Activated naive CD4-positive, alpha-beta T cell treated with anti-CD3 and anti-CD28 coated beads for 36 hours (primary cell): Measurements from ENCODE around the gene EGFL6. TPM values are rescaled to one million over a fixed set of nuclear protein-coding genes. Genes with fewer than 3 reads are reported as not detected.
"Not testable (repeated sequence)": the region's sequence is repeated elsewhere in the genome, so short reads cannot be mapped to it uniquely, and the experiment has no call there.

Experiments used
- CTCF ChIA-PET: fragments of 350-600 bp; sonication (Branson Sonifier 250); formaldehyde crosslinking; loops from one replicate; lab custom pipeline; 2021; ENCODE audit warnings: antibody characterized with exemption; lab: Charles Lee
- DNase-seq: peaks from one replicate; pipeline ENCODE4 v3.0.0-alpha.2; 2020
- H3K27ac Mint-ChIP-seq: one replicate; pipeline ENCODE4 v1.8.0; 2021; ENCODE audit warnings: mild to moderate bottlenecking, mixed read lengths
- H3K27me3 Mint-ChIP-seq: one replicate; pipeline ENCODE4 v1.8.0; 2021; ENCODE audit warnings: low read depth, mixed read lengths
- H3K36me3 Mint-ChIP-seq: one replicate; pipeline ENCODE4 v1.8.0; 2021; ENCODE audit warnings: low read depth, mixed read lengths
- H3K4me1 Mint-ChIP-seq: one replicate; pipeline ENCODE4 v1.8.0; 2021; ENCODE audit warnings: low read depth, mixed read lengths
- H3K4me3 Mint-ChIP-seq: one replicate; pipeline ENCODE4 v1.8.0; 2021; ENCODE audit warnings: mild to moderate bottlenecking, moderate library complexity, mixed read lengths
- H3K9me3 Mint-ChIP-seq: one replicate; pipeline ENCODE4 v1.8.0; 2021; ENCODE audit warnings: mixed read lengths
- intact Hi-C: fragments of 100-400 bp; cut with micrococcal nuclease; formaldehyde crosslinking; loops from one replicate; pipeline ENCODE4 v1.15.1; 2023
- total RNA-seq, 2 experiments: library from RNA; stranded (reverse); gene quantifications; one replicate each; pipeline ENCODE4 v1.2.3, GENCODE V29; 2021

The EGFL6 gene
- total RNA-seq, 2 experiments from 2014 or later = 0.12 TPM; not detected in 1

GRCh38 chrX:13599491-13599890 lies 30.1 kb downstream of the EGFL6 start:
- H3K9me3 Mint-ChIP-seq = no peaks in the 10 kb centered on the region
- H3K4me1 Mint-ChIP-seq = peaks cover 2% of the 10 kb centered on the region
- no peaks in the 10 kb centered on the region for H3K36me3 Mint-ChIP-seq
- intact Hi-C loops = no loop called here
- no peak overlapping the region for H3K4me3 Mint-ChIP-seq
- no peak for DNase-seq
- no peaks in the 10 kb centered on the region for H3K27me3 Mint-ChIP-seq
- CTCF ChIA-PET = interaction anchor here (0.7 kb wide), 1 partner anchor 235 kb away, joined by 3 read pairs; no protein-coding TSS in a partner anchor
- H3K27ac Mint-ChIP-seq = no peak overlapping the region

GRCh38 chrX:13605611-13606010 lies 36.2 kb downstream of the EGFL6 start:
- no peaks in the 10 kb centered on the region for H3K27me3 Mint-ChIP-seq
- no peaks in the 10 kb centered on the region for H3K36me3 Mint-ChIP-seq
- no peak overlapping the region for H3K4me3 Mint-ChIP-seq
- H3K27ac Mint-ChIP-seq = no peak overlapping the region
- DNase-seq = no peak
- CTCF ChIA-PET = interaction anchor here (0.7 kb wide), 1 partner anchor 490 kb away, joined by 5 read pairs; no protein-coding TSS in a partner anchor
- intact Hi-C loops = no loop called here
- H3K9me3 Mint-ChIP-seq = no peaks in the 10 kb centered on the region
- no peaks in the 10 kb centered on the region for H3K4me1 Mint-ChIP-seq

DNA sequence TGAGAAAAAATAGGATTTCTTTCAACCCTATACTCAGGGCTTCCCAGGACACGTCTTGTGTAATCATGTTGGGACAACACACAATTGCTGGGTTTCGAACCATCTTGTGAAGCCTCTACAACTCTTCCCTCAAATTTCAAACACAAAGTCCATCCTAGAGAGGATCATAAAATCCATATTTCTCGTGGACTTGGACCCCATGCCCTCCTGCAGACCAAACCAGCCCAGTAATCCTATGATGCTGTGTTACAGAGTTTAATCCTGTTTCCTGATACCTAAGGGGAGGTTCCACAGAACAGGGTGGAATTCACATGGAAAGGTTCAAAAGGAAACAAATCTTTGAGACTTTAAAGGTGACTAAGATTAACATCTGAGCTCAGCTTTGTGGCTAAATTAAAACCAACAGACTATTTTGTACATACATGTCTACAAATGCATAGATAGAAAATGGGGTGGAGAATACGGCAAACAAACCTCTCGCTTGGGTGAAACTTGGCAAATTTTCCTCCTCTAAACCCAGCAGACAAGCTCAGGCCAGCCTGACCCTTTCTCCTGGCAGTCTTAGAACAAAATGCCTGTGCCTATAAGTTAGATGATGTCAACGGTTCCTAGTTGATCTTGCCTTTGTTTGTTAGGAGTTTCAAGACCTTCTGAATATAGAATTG lies 38.1 kb downstream of the EGFL6 start:
- intact Hi-C loops = no loop called here
- no peak overlapping the region for H3K27ac Mint-ChIP-seq
- H3K36me3 Mint-ChIP-seq = no peaks in the 10 kb centered on the region
- H3K4me1 Mint-ChIP-seq = no peaks in the 10 kb centered on the region
- CTCF ChIA-PET = no interaction called here
- no peak overlapping the region for H3K4me3 Mint-ChIP-seq
- no peak for DNase-seq
- H3K27me3 Mint-ChIP-seq = no peaks in the 10 kb centered on the region
- no peaks in the 10 kb centered on the region for H3K9me3 Mint-ChIP-seq

DNA sequence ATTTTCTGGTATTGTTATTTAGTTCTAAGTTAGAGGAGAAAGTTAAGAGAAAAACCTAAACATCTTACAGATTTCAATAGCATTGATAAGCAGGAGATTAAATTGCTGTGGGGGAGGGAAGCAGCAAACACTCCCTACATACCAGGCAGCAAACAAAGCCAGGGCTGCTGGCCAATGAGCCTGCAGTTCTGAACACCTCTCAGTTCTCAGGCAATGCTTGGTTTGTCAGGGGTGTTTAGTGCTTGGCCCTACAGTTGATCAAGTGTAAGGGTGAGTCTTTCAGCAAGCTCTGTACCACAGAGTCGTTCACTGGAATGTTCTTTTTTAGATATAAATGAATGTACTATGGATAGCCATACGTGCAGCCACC lies 38.6 kb downstream of the EGFL6 start:
- H3K27ac Mint-ChIP-seq = no peak overlapping the region
- no peaks in the 10 kb centered on the region for H3K4me1 Mint-ChIP-seq
- H3K27me3 Mint-ChIP-seq = no peaks in the 10 kb centered on the region
- no peak for DNase-seq
- no peaks in the 10 kb centered on the region for H3K9me3 Mint-ChIP-seq
- CTCF ChIA-PET = no interaction called here
- H3K36me3 Mint-ChIP-seq = no peaks in the 10 kb centered on the region
- no peak overlapping the region for H3K4me3 Mint-ChIP-seq
- intact Hi-C loops = no loop called here

GRCh38 chrX:13614154-13614553 lies 44.8 kb downstream of the EGFL6 start:
- H3K27me3 Mint-ChIP-seq = no peaks in the 10 kb centered on the region
- H3K36me3 Mint-ChIP-seq = no peaks in the 10 kb centered on the region
- CTCF ChIA-PET = interaction anchor here (1.0 kb wide), 2 partner anchors 32 to 107 kb away, joined by 3 to 4 read pairs; no protein-coding TSS in a partner anchor
- H3K9me3 Mint-ChIP-seq = no peaks in the 10 kb centered on the region
- no peak for DNase-seq
- H3K4me3 Mint-ChIP-seq = no peak overlapping the region
- intact Hi-C loops = no loop called here
- H3K27ac Mint-ChIP-seq = no peak overlapping the region
- H3K4me1 Mint-ChIP-seq = peaks cover 1% of the 10 kb centered on the region

DNA sequence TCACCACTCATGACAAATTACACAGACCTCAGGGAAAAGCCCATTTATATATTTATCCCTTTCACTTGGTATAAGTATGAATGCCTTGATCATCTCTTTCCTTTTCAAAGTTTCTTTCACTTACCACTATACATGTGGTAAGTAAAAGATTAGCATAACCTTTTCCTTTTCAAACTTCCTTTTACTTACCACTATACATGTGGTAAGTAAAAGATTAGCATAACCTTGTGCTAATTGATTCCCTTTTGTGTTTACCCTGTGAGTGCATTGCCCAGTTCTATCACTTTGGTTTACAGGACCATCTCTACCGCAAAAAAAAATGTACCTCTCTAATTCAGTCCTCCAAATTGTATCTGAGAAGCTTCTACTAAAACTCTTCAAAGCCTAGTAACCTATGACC lies 50.8 kb downstream of the EGFL6 start:
- DNase-seq = no peak
- CTCF ChIA-PET = no interaction called here
- Mint-ChIP-seq H3K4me1 (peaks cover 3% of the 10 kb centered on the region), H3K9me3 (no peaks in the 10 kb centered on the region), H3K27ac (no peak overlapping the region), H3K36me3 (no peaks in the 10 kb centered on the region), H3K4me3 (no peak overlapping the region), H3K27me3 (no peaks in the 10 kb centered on the region)
- intact Hi-C loops = no loop called here

- Mint-ChIP-seq H3K9me3 (no peaks in the 10 kb centered on the region), H3K4me1 (peaks cover 3% of the 10 kb centered on the region), H3K36me3 (no peaks in the 10 kb centered on the region), H3K4me3 (no peak overlapping the region), H3K27me3 (no peaks in the 10 kb centered on the region), H3K27ac (no peak overlapping the region)
- DNase-seq = no peak
- intact Hi-C loops = no loop called here
- CTCF ChIA-PET = no interaction called here
These were observed 53.1 kb downstream of the EGFL6 start for GRCh38 chrX:13622401-13622964.

DNA sequence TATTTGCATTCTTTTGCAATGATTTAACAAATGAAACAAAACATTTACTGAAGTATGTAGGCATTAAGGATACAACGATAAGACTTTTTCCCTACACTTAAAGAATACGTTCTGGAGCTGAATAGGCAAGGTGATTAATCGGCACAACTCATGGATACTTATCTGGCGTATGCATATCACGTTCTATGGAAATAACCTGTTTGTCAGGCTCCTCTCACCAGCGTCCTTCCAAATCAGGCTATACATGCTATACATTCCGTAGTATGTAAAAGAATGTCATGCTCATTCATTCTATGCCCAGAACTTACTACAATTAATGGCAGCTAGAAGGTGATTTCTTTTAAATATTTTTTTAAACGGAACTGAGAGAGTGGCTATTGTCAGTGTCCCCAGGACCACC lies 57.9 kb downstream of the EGFL6 start:
- no peak overlapping the region for H3K4me3 Mint-ChIP-seq
- peaks cover 1% of the 10 kb centered on the region for H3K9me3 Mint-ChIP-seq
- H3K36me3 Mint-ChIP-seq = no peaks in the 10 kb centered on the region
- CTCF ChIA-PET = no interaction called here
- intact Hi-C loops = no loop called here
- no peak for DNase-seq
- H3K4me1 Mint-ChIP-seq = no peaks in the 10 kb centered on the region
- no peaks in the 10 kb centered on the region for H3K27me3 Mint-ChIP-seq
- no peak overlapping the region for H3K27ac Mint-ChIP-seq

- CTCF ChIA-PET, DNase-seq, H3K9me3 Mint-ChIP-seq, intact Hi-C loops, H3K36me3 Mint-ChIP-seq, H3K4me3 Mint-ChIP-seq, H3K4me1 Mint-ChIP-seq, H3K27ac Mint-ChIP-seq, H3K27me3 Mint-ChIP-seq: not testable (repeated sequence)
These were observed 67.8 kb downstream of the EGFL6 start for GRCh38 chrX:13637224-13637623.

GRCh38 chrX:13638021-13638420 lies 68.6 kb downstream of the EGFL6 start:
- Mint-ChIP-seq H3K27ac (no peak overlapping the region), H3K9me3 (peaks cover 3% of the 10 kb centered on the region), H3K4me3 (no peak overlapping the region), H3K27me3 (no peaks in the 10 kb centered on the region), H3K4me1 (no peaks in the 10 kb centered on the region), H3K36me3 (no peaks in the 10 kb centered on the region)
- DNase-seq = no peak
- CTCF ChIA-PET = no interaction called here
- intact Hi-C loops = no loop called here

DNA sequence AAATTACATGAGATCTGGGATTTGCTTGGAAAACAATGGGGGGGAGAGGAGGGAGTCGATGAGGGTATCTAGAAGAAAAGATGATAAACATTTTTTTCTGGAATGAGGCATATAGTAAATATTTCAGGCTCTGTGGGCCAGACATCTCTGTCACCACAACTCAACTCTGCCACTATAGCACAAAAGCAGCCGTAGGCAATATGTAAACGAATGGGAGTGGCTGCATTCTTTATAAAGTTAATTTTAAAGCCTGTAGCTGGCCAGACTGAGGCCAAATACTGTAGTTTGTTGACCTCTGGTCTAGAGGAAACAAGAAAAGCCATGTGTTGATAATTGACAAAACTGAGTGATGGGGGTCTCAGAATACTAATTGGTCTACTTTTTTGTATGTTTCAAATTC lies 69.4 kb downstream of the EGFL6 start:
- Mint-ChIP-seq H3K27ac (no peak overlapping the region), H3K36me3 (no peaks in the 10 kb centered on the region), H3K9me3 (peaks cover 3% of the 10 kb centered on the region), H3K4me3 (no peak overlapping the region), H3K4me1 (no peaks in the 10 kb centered on the region), H3K27me3 (no peaks in the 10 kb centered on the region)
- CTCF ChIA-PET = no interaction called here
- intact Hi-C loops = no loop called here
- no peak for DNase-seq

DNA sequence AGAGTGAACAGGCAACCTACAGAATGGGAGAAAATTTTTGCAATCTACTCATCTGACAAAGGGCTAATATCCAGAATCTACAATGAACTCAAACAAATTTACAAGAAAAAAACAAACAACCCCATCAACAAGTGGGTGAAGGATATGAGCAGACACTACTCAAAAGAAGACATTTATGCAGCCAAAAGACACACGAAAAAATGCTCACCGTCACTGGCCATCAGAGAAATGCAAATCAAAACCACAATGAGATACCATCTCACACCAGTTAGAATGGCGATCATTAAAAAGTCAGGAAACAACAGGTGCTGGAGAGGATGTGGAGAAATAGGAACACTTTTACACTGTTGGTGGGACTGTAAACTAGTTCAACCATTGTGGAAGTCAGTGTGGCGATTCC lies 72.3 kb downstream of the EGFL6 start:
- intact Hi-C loops, DNase-seq, H3K4me1 Mint-ChIP-seq, H3K9me3 Mint-ChIP-seq, CTCF ChIA-PET, H3K27ac Mint-ChIP-seq, H3K4me3 Mint-ChIP-seq, H3K36me3 Mint-ChIP-seq, H3K27me3 Mint-ChIP-seq: not testable (repeated sequence)

DNA sequence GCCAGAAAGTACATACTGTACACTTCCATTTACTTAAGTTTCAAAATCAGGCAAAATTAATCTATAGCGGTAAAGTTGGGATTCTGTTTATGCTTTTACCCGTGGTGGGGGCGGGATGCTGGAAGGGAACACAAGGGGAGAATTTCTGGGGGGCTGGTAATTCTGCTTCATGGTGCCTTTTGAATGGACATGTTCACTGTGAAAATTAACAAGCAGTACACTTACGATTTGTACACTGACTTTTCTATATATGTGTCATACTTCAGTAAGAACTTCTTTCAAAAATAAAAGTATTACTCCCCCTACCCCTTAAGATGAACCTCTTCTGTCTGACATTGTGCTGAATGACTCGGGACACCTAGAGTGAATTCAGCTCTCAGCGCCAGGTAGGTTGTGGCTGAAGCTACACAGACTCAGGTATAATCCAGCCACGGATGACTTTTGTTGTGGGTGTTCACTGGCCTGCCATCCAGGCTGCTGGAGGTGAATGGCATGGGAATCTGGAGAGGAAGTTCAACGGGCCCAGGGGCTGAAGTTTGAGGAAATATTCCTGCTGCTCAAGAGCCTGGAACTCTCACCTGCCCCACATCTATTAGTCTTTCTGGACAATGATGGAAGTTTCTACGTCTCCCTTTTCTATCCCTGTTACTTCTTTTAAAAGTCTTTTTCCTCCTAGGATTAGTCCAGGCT lies 76.2 kb downstream of the EGFL6 start:
- peaks cover 8% of the 10 kb centered on the region for H3K4me1 Mint-ChIP-seq
- H3K27me3 Mint-ChIP-seq = no peaks in the 10 kb centered on the region
- H3K27ac Mint-ChIP-seq = no peak overlapping the region

More for the DNA sequence above, 76.2 kb downstream of the EGFL6 start:
- no peak overlapping the region for H3K4me3 Mint-ChIP-seq
- CTCF ChIA-PET = interaction anchor here (0.6 to 3.4 kb wide), 11 partner anchors 10 to 158 kb away, joined by 3 to 43 read pairs (median 4); no protein-coding TSS in a partner anchor
- DNase-seq = no peak
- H3K9me3 Mint-ChIP-seq = no peaks in the 10 kb centered on the region
- intact Hi-C loops = loop anchor here (1.0 to 2.0 kb wide), 4 partner anchors 139 to 699 kb away; no protein-coding TSS in a partner anchor
- no peaks in the 10 kb centered on the region for H3K36me3 Mint-ChIP-seq
